K562 (cell line): ENCODE results near the gene IGF2BP1. TPM values are rescaled to one million over a fixed set of nuclear protein-coding genes. Genes with fewer than 3 reads are reported as not detected.
A peak's percentile ranks its signal among the peaks of the same experiment; 100 is the strongest.

Experiments used
- ATAC-seq: fragments of 200-7000 bp; cut with Tn5 transposase; 3 replicates; pipeline ENCODE4 v1.9.1; 2020; ENCODE audit warnings: moderate library complexity
- BruUV-seq: library from RNA; stranded (reverse); fragments of 400-500 nt; replicated peaks from 2 replicates; lab custom pipeline; 2021; lab: Mats Ljungman, UMichigan
- CTCF ChIA-PET: fragments of 300-600 bp; formaldehyde crosslinking; extraction: SDS; loops from one replicate; lab custom pipeline; 2021; ENCODE audit warnings: low intra/inter-chr PET ratio; lab: Yijun Ruan, JAX
- POLR2A ChIA-PET: fragments of 300-600, 350-650 bp; sonication (Branson Sonifier 250); formaldehyde crosslinking; extraction: SDS; loops from one replicate; lab custom pipeline; 2021; ENCODE audit warnings: antibody characterized with exemption, inconsistent platforms; lab: Yijun Ruan, JAX
- DNase-seq, 4 experiments: peaks; one replicate each; pipeline versions ENCODE4 v3.0.0 to v3.0.0-alpha.2; 2011 to 2018; ENCODE audit warnings: low spot score in 3 of 4, mixed read lengths in 3 of 4; ENCODE audit errors: extremely low read depth in 1 of 4
- FAIRE-seq: peaks from 2 replicates; lab custom pipeline; 2011; peaks lifted over from hg19 to GRCh38; lab: Jason Lieb, UNC
- H2AFZ ChIP-seq: 2 replicates; pipeline ENCODE4 v1.6.0; 2011; ENCODE audit warnings: low read depth, low read length, control low read depth, inconsistent platforms
- H3K27ac ChIP-seq: fragments of 200-600 bp; 3 replicates; pipeline ENCODE4 v1.8.0; 2011; ENCODE audit warnings: low read depth, mild to moderate bottlenecking, control low read depth, inconsistent platforms, low read length, moderate library complexity, mixed read lengths; ENCODE audit errors: extremely low read depth
- H3K27me3 ChIP-seq, 2 experiments: fragments of 300-600 bp in 1 of 2; 2 replicates in 1 of 2; 3 replicates in 1 of 2; pipeline versions ENCODE4 v1.6.0 to v1.8.0; 2011; ENCODE audit warnings: inconsistent platforms in 2 of 2, low read length in 2 of 2, mild to moderate bottlenecking in 1 of 2, mixed read lengths in 1 of 2, moderate library complexity in 1 of 2; ENCODE audit not compliant: control insufficient read depth in 2 of 2, insufficient read depth in 2 of 2
- H3K36me3 ChIP-seq: fragments of 300-600 bp; 3 replicates; pipeline ENCODE4 v1.8.0; 2011; ENCODE audit warnings: mild to moderate bottlenecking, low read length, inconsistent platforms; ENCODE audit not compliant: control insufficient read depth, insufficient read depth
- H3K4me1 ChIP-seq, 2 experiments: fragments of 200-600 bp in 1 of 2; replicated peaks in 1 of 2; 2 replicates in 1 of 2; 3 replicates in 1 of 2; pipeline versions ENCODE4 v1.5.1 to v1.8.0; 2011; ENCODE audit warnings: inconsistent platforms in 2 of 2, low read length in 2 of 2, mild to moderate bottlenecking in 1 of 2, mixed read lengths in 1 of 2, moderate library complexity in 1 of 2; ENCODE audit not compliant: control insufficient read depth in 2 of 2, insufficient read depth in 2 of 2
- H3K4me2 ChIP-seq: 2 replicates; pipeline ENCODE4 v1.6.1; 2011; ENCODE audit warnings: low read length, control low read depth, inconsistent platforms, mixed read lengths; ENCODE audit not compliant: insufficient read depth
- H3K4me3 ChIP-seq: fragments of 200-600 bp; sonication (generic), shearing (Covaris generic); 2 replicates; pipeline ENCODE4 v1.5.1; 2016; ENCODE audit warnings: control low read depth, inconsistent platforms
- H3K79me2 ChIP-seq: fragments of 200-600 bp; 3 replicates; pipeline ENCODE4 v1.8.0; 2011; ENCODE audit warnings: low read length, inconsistent platforms; ENCODE audit not compliant: control insufficient read depth, insufficient read depth
- H3K9ac ChIP-seq, 2 experiments: 2 replicates each; pipeline versions ENCODE4 v1.6.0 to v1.6.1; 2011; ENCODE audit warnings: low read depth in 2 of 2, low read length in 2 of 2, control low read depth in 1 of 2, inconsistent platforms in 1 of 2, mild to moderate bottlenecking in 1 of 2, mixed read lengths in 1 of 2; ENCODE audit not compliant: insufficient read depth in 1 of 2
- H3K9me1 ChIP-seq: one replicate; pipeline ENCODE4 v1.6.0; 2011; ENCODE audit warnings: inconsistent platforms, mild to moderate bottlenecking, low read length, moderate library complexity; ENCODE audit not compliant: control insufficient read depth, insufficient read depth
- H3K9me3 ChIP-seq: replicated peaks from 2 replicates; pipeline ENCODE4 v1.5.1; 2011; ENCODE audit warnings: low read depth, low read length, inconsistent platforms; ENCODE audit not compliant: control insufficient read depth, insufficient read depth
- H4K20me1 ChIP-seq: replicated peaks from 2 replicates; pipeline ENCODE4 v1.6.1; 2011; ENCODE audit warnings: low read length, inconsistent platforms, mixed read lengths; ENCODE audit not compliant: control insufficient read depth, insufficient read depth
- CEBPG ChIP-seq, 3 experiments: fragments of 200-800 bp in 1 of 3; sonication (Bioruptor generic) in 1 of 3; sonication (generic) in 1 of 3; formaldehyde crosslinking in 1 of 3; IDR thresholded peaks in 2 of 3; conservative IDR thresholded peaks in 1 of 3; 2 replicates each; pipeline versions ENCODE4 v1.6.1 to v1.8.0; 2016 to 2022; ENCODE audit warnings: missing compliant biosample characterization in 2 of 3, missing genetic modification characterization in 2 of 3, mild to moderate bottlenecking in 1 of 3, missing genetic modification reagents in 1 of 3
- KAT2B ChIP-seq: IDR thresholded peaks from one replicate; pipeline ENCODE4 v1.6.1; 2012; ENCODE audit warnings: low read depth, mild to moderate bottlenecking, control low read depth, inconsistent platforms, low read length, moderate library complexity
- MCM3 ChIP-seq: fragments of 450-650 bp; IDR thresholded peaks from 2 replicates; pipeline ENCODE4 v1.6.1; 2016
- PCBP1 ChIP-seq: fragments of 200-400 bp; formaldehyde crosslinking; IDR thresholded peaks from 2 replicates; pipeline ENCODE4 v1.6.1; 2018; ENCODE audit warnings: mild to moderate bottlenecking, low read depth, low read length; ENCODE audit not compliant: poor library complexity, severe bottlenecking
- POLR2G ChIP-seq: fragments of 200-400 bp; formaldehyde crosslinking; IDR thresholded peaks from 2 replicates; pipeline ENCODE4 v1.6.1; 2017; ENCODE audit warnings: low read depth, mild to moderate bottlenecking, antibody characterized with exemption, low read length, moderate library complexity
- RBFOX2 ChIP-seq: fragments of 200-400 bp; formaldehyde crosslinking; IDR thresholded peaks from 2 replicates; pipeline ENCODE4 v1.6.1; 2017; ENCODE audit warnings: low read depth, mild to moderate bottlenecking, low read length, moderate library complexity
- WGBS: fragments of 100-300 bp; shearing (Covaris generic); methylation state at CpG from one replicate; pipeline ENCODE4 v1.1.6; 2016; ENCODE audit warnings: low coverage, mixed read lengths; ENCODE audit not compliant: insufficient coverage; ENCODE audit errors: missing lambda C conversion rate; 5-methylcytosine and 5-hydroxymethylcytosine counted together
- in situ Hi-C: fragments of 300-500 bp; cut with MboI; formaldehyde crosslinking; loops from 4 replicates; pipeline ENCODE4 v1.15.0; 2018; ENCODE audit warnings: inconsistent platforms, mixed read lengths
- intact Hi-C: fragments of 100-400 bp; cut with micrococcal nuclease; formaldehyde crosslinking; loops from 2 replicates; pipeline ENCODE4 v1.14.2; 2022
- polyA plus RNA-seq, 8 experiments: library from polyadenylated mRNA; depleted of rRNA in 4 of 8; stranded (reverse) in 5 of 8; unstranded in 3 of 8; fragments of >200 nt; fragmentation: Nextera tagmentation in 2 of 8; fragmentation: Illumina TruSeq in 1 of 8; extraction: Ambion mirVana in 2 of 8; extraction: Trizol in 1 of 8; gene quantifications; 2 replicates each; pipeline versions ENCODE4 v1.2.1 to v1.2.3, GENCODE V29; 2011 to 2014; ENCODE audit warnings: inconsistent platforms in 1 of 8, missing spikeins in 1 of 8
- total RNA-seq, 7 experiments: library from RNA; depleted of rRNA in 6 of 7; stranded (reverse); fragments of >200 nt in 6 of 7; fragmentation: Illumina TruSeq in 2 of 7; extraction: Trizol in 2 of 7; gene quantifications; 2 replicates each; pipeline versions ENCODE4 v1.2.1 to v1.2.3, GENCODE V29; 2011 to 2021; ENCODE audit warnings: low replicate concordance in 1 of 7

Gene IGF2BP1
- total and polyA plus RNA-seq, 9 of the 15 experiments (the other 6 are each of a cell fraction or from before 2014, with no cell fraction given): 13.0 to 318 (median 53.6) TPM

DNA sequence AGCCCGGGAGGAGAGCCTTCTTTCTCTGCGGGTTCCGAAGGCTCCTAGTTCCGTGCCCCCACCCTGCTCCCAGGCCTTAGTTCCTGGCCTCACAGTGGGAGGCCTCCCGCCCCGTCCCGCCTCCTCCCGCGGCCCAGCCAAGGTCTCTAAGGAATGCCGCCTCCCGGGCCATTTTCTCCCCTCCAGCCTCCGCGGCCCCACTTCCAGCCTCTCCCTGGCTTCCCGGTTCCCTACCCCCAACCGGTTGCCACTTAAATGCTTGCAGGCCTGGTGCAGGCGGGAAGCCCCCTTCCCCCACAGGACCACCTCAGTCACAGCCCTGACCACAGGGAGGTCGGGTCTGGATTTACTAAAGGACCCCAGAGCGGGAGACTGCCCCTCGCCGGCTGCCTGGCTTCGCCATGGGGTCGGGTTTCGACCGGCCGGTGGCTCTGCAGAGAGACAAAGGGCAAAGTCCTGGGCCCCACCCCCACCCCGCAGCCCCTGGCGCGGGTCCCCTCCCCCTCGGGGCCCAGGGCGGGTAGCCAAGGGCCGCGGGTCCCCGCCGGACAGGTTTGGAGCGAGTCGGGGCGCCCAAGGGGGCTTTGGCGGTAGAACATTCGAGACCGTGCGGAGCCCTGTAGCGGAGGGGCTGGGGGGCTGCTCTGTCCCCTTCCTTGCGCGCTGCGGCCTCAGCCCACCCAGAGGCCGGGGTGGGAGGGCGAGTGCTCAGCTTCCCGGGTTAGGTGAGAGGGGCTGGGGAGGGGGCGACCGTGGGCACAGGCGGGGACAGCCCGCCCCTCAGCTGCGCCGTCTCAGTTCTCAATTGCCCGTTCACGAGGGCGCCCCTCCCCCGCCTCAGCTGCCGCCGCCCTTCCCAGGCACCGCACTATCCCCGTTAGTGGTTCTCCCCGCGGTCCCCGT is 16.4 kb downstream of the IGF2BP1 start:
- no peak for ATAC-seq
- 94% methylated on average over 21 of the region's 65 CpGs for WGBS
- CTCF ChIA-PET: no interaction called here

More for the DNA sequence above, 16.4 kb downstream of the IGF2BP1 start:
- Histone ChIP-seq H3K4me3 (no peak overlapping the region), H3K9me3 (no peaks in the 10 kb centered on the region), H3K27me3 (no peaks in the 10 kb centered on the region)
- TF ChIP-seq PCBP1 (peak; percentile 25), MCM3 (no peak), RBFOX2 (peak; percentile 36), KAT2B (no peak), POLR2G (peak; percentile 59), CEBPG (CRISPR knock-in tag; IDR thresholded peaks at IDR 0.05) (no peak), CEBPG (tag; conservative IDR thresholded peaks at IDR 0.05 in 1 of 2, IDR thresholded peaks at IDR 0.05 in 1 of 2) (no peak)
- TF ChIP-seq, all 486 proteins: peak for 3
- Histone ChIP-seq H2AFZ (no peak overlapping the region), H3K9ac (no peak overlapping the region), H3K4me2 (no peak overlapping the region), H3K27ac (no peak overlapping the region), H3K4me1 (peaks cover 2 to 22% of the 10 kb centered on the region in 2 experiments; a peak in 3 of 5 replicates), H3K36me3 (peaks cover 76% of the 10 kb centered on the region), H4K20me1 (peaks cover 16% of the 10 kb centered on the region), H3K79me2 (peaks cover 96% of the 10 kb centered on the region), H3K9me1 (peaks cover 4% of the 10 kb centered on the region)
- intact Hi-C loops (no loop called here), in situ Hi-C loops (no loop called here)
- POLR2A ChIA-PET: interaction anchor here (1.1 to 1.7 kb wide), 2 partner anchors 17 to 69 kb away, joined by 3 read pairs; partner anchors contain the start of gene SNF8
- FAIRE-seq (no peak), DNase-seq (peak in 2 of 4 experiments; percentile 35 to 42)
- BruUV-seq: no TSS peak
